ENCODE data around the gene C4orf51. TPM values are rescaled to one million over a fixed set of nuclear protein-coding genes. Genes with fewer than 3 reads are reported as not detected.

C4orf51 gene
- total and polyA plus RNA-seq, 2 of the 4 experiments (the other 2 are of a cell fraction) = not detected

DNA sequence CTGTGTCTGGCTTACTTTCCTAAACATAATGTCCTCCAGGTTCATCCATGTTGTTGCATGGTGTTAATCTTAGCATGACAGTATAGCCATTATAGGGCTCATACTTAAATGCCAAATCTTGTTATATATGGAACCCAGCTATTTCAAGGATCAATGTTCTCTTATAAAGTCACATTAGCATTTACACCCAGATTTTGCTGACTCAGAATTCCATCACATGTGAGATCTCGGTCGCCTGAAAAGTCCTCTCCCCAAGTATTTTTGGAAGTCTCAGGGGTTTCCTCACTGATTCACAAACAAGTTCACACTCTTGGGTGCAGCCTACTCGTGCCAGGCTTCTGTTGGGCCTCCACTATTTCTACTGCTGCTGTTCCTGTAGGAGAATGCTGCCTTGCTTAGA is 19.9 kb upstream of the C4orf51 start:
- Histone ChIP-seq H2BK15ac (ENCODE audit: low read depth, low read length) (no peak overlapping the region), H4K20me1 (ENCODE audit: insufficient read depth, low read length) (no peaks in the 10 kb centered on the region), H3K4me3 (ENCODE audit: insufficient read depth, low read depth, low read length) (no peak overlapping the region), H3K4me1 (ENCODE audit: control insufficient read depth, insufficient read depth, low read length) (no peaks in the 10 kb centered on the region), H3K79me1 (ENCODE audit: low read depth in 1 of 2, low read length in 2 of 2) (no peaks in the 10 kb centered on the region), H2BK5ac (ENCODE audit: low read depth, low read length, poor library complexity, severe bottlenecking) (no peak overlapping the region), H3K18ac (ENCODE audit: low read depth, low read length) (no peak overlapping the region), H3K4ac (ENCODE audit: low read depth, low read length) (no peak overlapping the region), H3K36me3 (ENCODE audit: control insufficient read depth, insufficient read depth, low read length) (peaks cover 1% of the 10 kb centered on the region; the same call in 1 of the 2 replicates), H3K27ac (ENCODE audit: insufficient read depth, low read length) (no peak overlapping the region), H4K5ac (ENCODE audit: low read depth, low read length) (no peak overlapping the region), H3K56ac (ENCODE audit: extremely low read depth, insufficient read depth, low read length) (no peak overlapping the region), H2AK9ac (replicated peaks; ENCODE audit: low read depth, low read length, poor library complexity) (no peak overlapping the region), H3K23ac (ENCODE audit: low read depth, low read length) (no peak overlapping the region), H3K14ac (replicated peaks; ENCODE audit: low read depth, low read length) (no peak overlapping the region), H4K8ac (ENCODE audit: low read depth in 2 of 2, low read length in 2 of 2) (no peak overlapping the region), H2BK120ac (ENCODE audit: low read depth, low read length) (no peak overlapping the region), H3K9ac (ENCODE audit: low read depth, low read length) (no peak overlapping the region), H4K91ac (ENCODE audit: insufficient read depth, low read depth, low read length) (no peak overlapping the region), H2AK5ac (ENCODE audit: low read depth, low read length) (no peak overlapping the region), H3K27me3 (ENCODE audit: control insufficient read depth, insufficient read depth, low read length) (no peaks in the 10 kb centered on the region), H3K4me2 (ENCODE audit: low read depth, low read length) (no peak overlapping the region), H3K9me3 (ENCODE audit: control insufficient read depth, insufficient read depth, low read length) (no peaks in the 10 kb centered on the region), H2AFZ (replicated peaks; ENCODE audit: low read length, poor library complexity) (no peak overlapping the region), H2BK20ac (ENCODE audit: low read depth, low read length) (no peak overlapping the region), H3K9me1 (ENCODE audit: insufficient read depth, low read length) (no peaks in the 10 kb centered on the region; the same call in 1 of the 2 replicates)
- no peak for ATAC-seq (ENCODE audit: low read depth)
- CTCF ChIA-PET = no interaction called here
- no CpG with 5 or more reads among the region's 3 CpGs for WGBS, 2 experiments (ENCODE audit: extremely low coverage in 2 of 2, insufficient read length in 1 of 2)
- no TSS peak for BruUV-seq (replicated peaks)
- in situ Hi-C loops (cut with MboI; ENCODE audit: low sequenced_read_pairs) (no loop called here), dilution Hi-C loops (cut with HindIII; ENCODE audit: low sequenced_read_pairs, unreplicated experiment) (no loop called here), intact Hi-C loops (cut with micrococcal nuclease) (no loop called here)
- POLR2A ChIA-PET (ENCODE audit: unreplicated experiment) = no interaction called here
- peak; percentile 91 for TF ChIP-seq MAFK (IDR thresholded peaks at IDR 0.05; ENCODE audit: low read depth, low read length)
- no peak for TF ChIP-seq CHD1 (IDR thresholded peaks at IDR 0.05; ENCODE audit: low read depth, low read length)
- no peak for DNase-seq
